Epithelial cell of proximal tubule (primary cell): ENCODE results near the gene UNC13C. TPM values are rescaled to one million over a fixed set of nuclear protein-coding genes. Genes with fewer than 3 reads are reported as not detected.

Source experiments
- DNase-seq: peaks from one replicate; pipeline ENCODE4 v3.0.0-alpha.2; 2011; ENCODE audit warnings: low read depth
- H3K4me3 ChIP-seq: 2 replicates; pipeline ENCODE4 v1.5.1; 2011; ENCODE audit warnings: low read depth, mild to moderate bottlenecking, low read length
- CTCF ChIP-seq: conservative IDR thresholded peaks from 2 replicates; pipeline ENCODE4 v1.5.1; 2012; ENCODE audit warnings: low read depth, mild to moderate bottlenecking, low read length
- total RNA-seq: library from RNA; depleted of rRNA; stranded (reverse); fragments of >200 nt; gene quantifications from 2 replicates; pipeline ENCODE4 v1.2.3, GENCODE V29; 2015

The UNC13C gene
- total RNA-seq, 1 donor from 2014 or later: 0.06 TPM

- H3K4me3 ChIP-seq: no peak overlapping the region
- DNase-seq: no peak
- TF ChIP-seq CTCF: no peak
These were observed 35.9 kb downstream of the UNC13C start for GRCh38 chr15:54014067-54014655.

- no peak for TF ChIP-seq CTCF
- no peak overlapping the region for H3K4me3 ChIP-seq
- no peak for DNase-seq
These were observed 39.0 kb downstream of the UNC13C start for GRCh38 chr15:54017251-54017650.

- no peak for DNase-seq
- H3K4me3 ChIP-seq: no peak overlapping the region
- TF ChIP-seq CTCF: no peak
These were observed 39.7 kb downstream of the UNC13C start for GRCh38 chr15:54017959-54018358.

GRCh38 chr15:54026258-54026657, 48.0 kb downstream of the UNC13C start:
- H3K4me3 ChIP-seq: no peak overlapping the region
- no peak for TF ChIP-seq CTCF
- DNase-seq: no peak

GRCh38 chr15:54026891-54027290, 48.6 kb downstream of the UNC13C start:
- no peak for TF ChIP-seq CTCF
- DNase-seq: no peak
- no peak overlapping the region for H3K4me3 ChIP-seq

GRCh38 chr15:54029081-54029480, 50.8 kb downstream of the UNC13C start:
- TF ChIP-seq CTCF: no peak
- no peak overlapping the region for H3K4me3 ChIP-seq
- DNase-seq: no peak

GRCh38 chr15:54032066-54032465, 53.8 kb downstream of the UNC13C start:
- no peak for DNase-seq
- TF ChIP-seq CTCF: no peak
- H3K4me3 ChIP-seq: no peak overlapping the region
